OCI-LY7 (cell line): ENCODE measurements around the gene DMRTC2. TPM values are rescaled to one million over a fixed set of nuclear protein-coding genes. Genes with fewer than 3 reads are reported as not detected.

Experiments
- BruUV-seq: library from RNA; stranded (reverse); fragments of 400-500 nt; replicated peaks from 2 replicates; lab custom pipeline; 2021; lab: Mats Ljungman, UMichigan
- CTCF ChIA-PET: fragments of 300-600 bp; sonication (Branson Sonifier 250); formaldehyde crosslinking; loops from one replicate; lab custom pipeline; 2022; ENCODE audit warnings: antibody characterized with exemption; ENCODE audit not compliant: unreplicated experiment; lab: Charles Lee
- POLR2A ChIA-PET: fragments of 300-600 bp; sonication (Branson Sonifier 250); formaldehyde crosslinking; loops from one replicate; lab custom pipeline; 2022; ENCODE audit warnings: antibody characterized with exemption; lab: Charles Lee
- DNase-seq: peaks from one replicate; pipeline ENCODE4 v3.0.0-alpha.2; 2015; ENCODE audit warnings: low spot score
- H2AFZ ChIP-seq: fragments of 200-600 bp; sonication (generic), shearing (Covaris generic); 2 replicates; pipeline ENCODE4 v1.6.1; 2014; ENCODE audit warnings: mild to moderate bottlenecking, antibody characterized with exemption, low read length, moderate library complexity
- H3K27ac ChIP-seq: fragments of 200-600 bp; sonication (generic); 2 replicates; pipeline ENCODE4 v1.5.1; 2014; ENCODE audit warnings: mixed run types, low read depth, mild to moderate bottlenecking, moderate library complexity, low read length, inconsistent platforms; ENCODE audit not compliant: poor library complexity, severe bottlenecking
- H3K36me3 ChIP-seq: fragments of 200-600 bp; sonication (generic); 2 replicates; pipeline ENCODE4 v1.6.1; 2014; ENCODE audit warnings: mild to moderate bottlenecking, antibody characterized with exemption, low read length, moderate library complexity, mixed read lengths; ENCODE audit not compliant: insufficient read depth
- H3K4me1 ChIP-seq: fragments of 200-600 bp; sonication (generic); 2 replicates; pipeline ENCODE4 v1.5.1; 2014; ENCODE audit warnings: mild to moderate bottlenecking, low read length; ENCODE audit not compliant: insufficient read depth, poor library complexity, severe bottlenecking
- H3K4me2 ChIP-seq: fragments of 200-600 bp; sonication (generic); 2 replicates; pipeline ENCODE4 v1.6.1; 2014; ENCODE audit warnings: mild to moderate bottlenecking, low read length
- H3K4me3 ChIP-seq: fragments of 200-600 bp; sonication (generic); 2 replicates; pipeline ENCODE4 v1.5.1; 2014; ENCODE audit warnings: mild to moderate bottlenecking, low read depth, low read length; ENCODE audit not compliant: poor library complexity, severe bottlenecking
- H3K79me2 ChIP-seq: fragments of 200-600 bp; sonication (generic); 2 replicates; pipeline ENCODE4 v1.6.1; 2016; ENCODE audit warnings: low read depth, mild to moderate bottlenecking, low read length, moderate library complexity, mixed read lengths; ENCODE audit not compliant: insufficient read depth
- H3K9me2 ChIP-seq: fragments of 200-600 bp; sonication (generic); 2 replicates; pipeline ENCODE4 v1.6.1; 2016; ENCODE audit warnings: mild to moderate bottlenecking, low read length, mixed read lengths; ENCODE audit not compliant: insufficient read depth
- H3K9me3 ChIP-seq: fragments of 200-600 bp; sonication (generic); 2 replicates; pipeline ENCODE4 v1.6.1; 2014; ENCODE audit warnings: mild to moderate bottlenecking, mixed run types, low read length, mixed read lengths
- H4K20me1 ChIP-seq: fragments of 200-600 bp; sonication (generic); 2 replicates; pipeline ENCODE4 v1.6.1; 2014; ENCODE audit warnings: mild to moderate bottlenecking, antibody characterized with exemption, low read length, moderate library complexity, mixed read lengths; ENCODE audit not compliant: insufficient read depth
- CTCF ChIP-seq: fragments of 200-600 bp; sonication (generic); conservative IDR thresholded peaks from 2 replicates; pipeline ENCODE4 v1.5.1; 2014; ENCODE audit warnings: mild to moderate bottlenecking, antibody characterized with exemption, low read length, moderate library complexity, mixed read lengths
- EZH2phosphoT487 ChIP-seq: fragments of 200-600 bp; sonication (generic); IDR thresholded peaks from 2 replicates; pipeline ENCODE4 v1.6.1; 2018; ENCODE audit warnings: low read depth, borderline replicate concordance, mild to moderate bottlenecking, mixed run types, antibody characterized with exemption, low read length, moderate library complexity, mixed read lengths
- intact Hi-C: fragments of 100-400 bp; cut with micrococcal nuclease; formaldehyde crosslinking; loops from one replicate; pipeline ENCODE4 v1.10.0; 2022; ENCODE audit not compliant: unreplicated experiment
- total RNA-seq, 2 experiments: library from RNA; depleted of rRNA in 1 of 2; stranded (reverse); fragments of >200 nt in 1 of 2; shearing (Covaris generic) in 1 of 2; gene quantifications; 2 replicates each; pipeline ENCODE4 v1.2.3, GENCODE V29; 2014 to 2022

Gene DMRTC2
- total RNA-seq, 2 experiments from 2014 or later: not detected

DNA sequence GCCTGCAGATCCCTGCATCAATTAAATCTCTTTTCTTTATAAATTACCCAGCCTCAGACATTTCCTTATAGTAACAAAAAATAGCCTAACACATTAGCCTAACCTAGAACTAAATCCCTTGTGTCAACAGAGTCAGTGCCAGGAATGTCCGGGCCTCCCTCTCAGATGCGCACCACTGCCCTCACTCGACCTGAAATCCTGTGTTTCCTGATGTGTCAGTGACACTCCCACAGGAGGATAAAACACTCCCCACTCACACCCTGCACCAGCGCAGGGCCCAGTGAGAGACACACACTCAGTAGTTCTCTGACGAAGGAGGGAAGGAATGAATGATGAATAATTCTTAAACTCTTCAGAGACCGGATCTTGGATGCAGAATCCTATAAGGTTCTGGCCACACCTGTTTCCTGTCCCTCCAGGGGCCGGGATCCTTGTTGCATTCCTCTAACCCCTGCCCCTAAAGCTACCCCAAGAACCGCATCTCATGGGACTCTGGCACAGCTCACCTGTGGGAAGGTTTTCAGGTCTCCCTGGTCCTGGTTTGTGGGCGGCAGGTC is 45.3 kb upstream of the DMRTC2 start:
- CTCF ChIA-PET: no interaction called here
- POLR2A ChIA-PET: no interaction called here
- no peak overlapping the region for H3K4me3 ChIP-seq

DNA sequence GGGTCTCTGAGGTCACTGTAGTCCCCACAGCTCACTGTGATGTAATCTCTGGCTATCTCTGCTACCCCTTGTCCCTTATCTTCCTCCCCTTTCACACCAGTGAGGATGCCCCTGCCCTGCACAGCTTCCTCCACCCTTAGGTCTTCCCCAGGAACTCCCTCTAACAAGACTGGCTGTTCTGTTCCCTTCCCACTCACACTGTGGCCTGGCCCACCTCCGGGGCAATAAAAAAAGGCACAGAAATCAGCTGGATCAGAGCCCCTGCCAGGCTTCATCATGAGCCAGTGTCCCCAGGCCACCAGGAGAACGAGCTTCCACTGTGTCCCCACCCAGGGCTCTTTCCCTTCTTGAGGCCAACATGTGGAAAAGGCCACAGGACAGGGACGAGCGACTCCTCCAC is 43.8 kb upstream of the DMRTC2 start:
- Histone ChIP-seq H3K4me1 (peaks cover 60% of the 10 kb centered on the region), H3K36me3 (no peaks in the 10 kb centered on the region), H3K4me2 (no peak overlapping the region), H3K9me2 (no peaks in the 10 kb centered on the region), H3K4me3 (no peak overlapping the region), H3K79me2 (no peaks in the 10 kb centered on the region), H3K27ac (no peak overlapping the region), H4K20me1 (no peaks in the 10 kb centered on the region), H3K9me3 (peaks cover 10% of the 10 kb centered on the region; the same call in 1 of the 2 replicates), H2AFZ (no peak overlapping the region)
- intact Hi-C loops: no loop called here
- no TSS peak for BruUV-seq
- ChIA-PET POLR2A (no interaction called here), CTCF (interaction anchor here (0.6 kb wide), 1 partner anchor 465 kb away, joined by 5 read pairs; no protein-coding TSS in a partner anchor)
- DNase-seq: no peak
- TF ChIP-seq CTCF: no peak
- no peak for TF ChIP-seq EZH2phosphoT487

More for the DNA sequence above, 45.3 kb upstream of the DMRTC2 start:
- BruUV-seq: no TSS peak
- Histone ChIP-seq H3K4me2 (no peak overlapping the region), H3K4me1 (peaks cover 46% of the 10 kb centered on the region), H3K36me3 (no peaks in the 10 kb centered on the region), H3K9me3 (peaks cover 10% of the 10 kb centered on the region; the same call in 1 of the 2 replicates), H2AFZ (peak overlapping the region; percentile 70; the same call in 1 of the 2 replicates), H3K9me2 (no peaks in the 10 kb centered on the region), H3K27ac (no peak overlapping the region), H4K20me1 (no peaks in the 10 kb centered on the region), H3K79me2 (no peaks in the 10 kb centered on the region)
- TF ChIP-seq CTCF: no peak
- DNase-seq: no peak
- intact Hi-C loops: loop anchor here (10.0 kb wide), 1 partner anchor 155 kb away; the partner anchor contains the start of gene RABAC1

GRCh38 chr19:41801792-41802211 is 43.0 kb upstream of the DMRTC2 start:
- intact Hi-C loops: no loop called here

More at GRCh38 chr19:41801792-41802211, 43.0 kb upstream of the DMRTC2 start:
- Histone ChIP-seq H3K36me3 (no peaks in the 10 kb centered on the region), H2AFZ (peak overlapping the region; percentile 93; the same call in 1 of the 2 replicates), H4K20me1 (no peaks in the 10 kb centered on the region), H3K4me1 (peaks cover 60% of the 10 kb centered on the region), H3K79me2 (no peaks in the 10 kb centered on the region), H3K4me3 (no peak overlapping the region), H3K4me2 (peak overlapping the region; percentile 52), H3K27ac (peak overlapping the region; percentile 86), H3K9me2 (no peaks in the 10 kb centered on the region), H3K9me3 (peaks cover 10% of the 10 kb centered on the region; the same call in 1 of the 2 replicates)
- TF ChIP-seq CTCF (no peak), EZH2phosphoT487 (no peak)
- POLR2A ChIA-PET: interaction anchor here (0.5 kb wide), 1 partner anchor 669 kb away, joined by 3 read pairs; no protein-coding TSS in a partner anchor
- CTCF ChIA-PET: no interaction called here
- no peak for DNase-seq
- no TSS peak for BruUV-seq
